Activated CD4-positive, alpha-beta memory T cell treated with anti-CD3 and anti-CD28 coated beads for 36 hours (primary cell): ENCODE data around the gene SLCO4C1. TPM values are rescaled to one million over a fixed set of nuclear protein-coding genes. Genes with fewer than 3 reads are reported as not detected.

Experiments
- CTCF ChIA-PET: fragments of 350-600 bp; sonication (Branson Sonifier 250); formaldehyde crosslinking; loops from one replicate; lab custom pipeline; 2021; ENCODE audit warnings: antibody characterized with exemption, inconsistent platforms; lab: Charles Lee
- POLR2A ChIA-PET: fragments of 350-600 bp; sonication (Branson Sonifier 250); formaldehyde crosslinking; loops from one replicate; lab custom pipeline; 2021; ENCODE audit warnings: antibody characterized with exemption; lab: Charles Lee
- DNase-seq: peaks from one replicate; pipeline ENCODE4 v3.0.0-alpha.2; 2020
- H3K27ac Mint-ChIP-seq: one replicate; pipeline ENCODE4 v1.8.0; 2021; ENCODE audit warnings: mixed read lengths
- H3K27me3 Mint-ChIP-seq: one replicate; pipeline ENCODE4 v1.8.0; 2021; ENCODE audit warnings: mixed read lengths
- H3K36me3 Mint-ChIP-seq: one replicate; pipeline ENCODE4 v1.8.0; 2021; ENCODE audit warnings: mixed read lengths
- H3K4me1 Mint-ChIP-seq: one replicate; pipeline ENCODE4 v1.8.0; 2021; ENCODE audit warnings: low read depth, mixed read lengths
- H3K4me3 Mint-ChIP-seq: one replicate; pipeline ENCODE4 v1.8.0; 2021; ENCODE audit warnings: mild to moderate bottlenecking, mixed read lengths
- H3K9me3 Mint-ChIP-seq: one replicate; pipeline ENCODE4 v1.8.0; 2021; ENCODE audit warnings: mixed read lengths
- intact Hi-C: fragments of 100-400 bp; cut with micrococcal nuclease; formaldehyde crosslinking; loops from one replicate; pipeline ENCODE4 v1.15.1; 2023
- total RNA-seq, 2 experiments: library from RNA; stranded (reverse); gene quantifications; one replicate each; pipeline ENCODE4 v1.2.3, GENCODE V29; 2021

The SLCO4C1 gene
- total RNA-seq, 2 experiments from 2014 or later = 0.31 to 0.38 TPM

- Mint-ChIP-seq H3K4me3 (no peak overlapping the region), H3K27me3 (no peaks in the 10 kb centered on the region), H3K4me1 (no peaks in the 10 kb centered on the region), H3K27ac (no peak overlapping the region), H3K9me3 (no peaks in the 10 kb centered on the region), H3K36me3 (no peaks in the 10 kb centered on the region)
- intact Hi-C loops = no loop called here
- POLR2A ChIA-PET = no interaction called here
- DNase-seq = no peak
- CTCF ChIA-PET = no interaction called here
Measured at GRCh38 chr5:102249381-102249780, 46.7 kb downstream of the SLCO4C1 start.

DNA sequence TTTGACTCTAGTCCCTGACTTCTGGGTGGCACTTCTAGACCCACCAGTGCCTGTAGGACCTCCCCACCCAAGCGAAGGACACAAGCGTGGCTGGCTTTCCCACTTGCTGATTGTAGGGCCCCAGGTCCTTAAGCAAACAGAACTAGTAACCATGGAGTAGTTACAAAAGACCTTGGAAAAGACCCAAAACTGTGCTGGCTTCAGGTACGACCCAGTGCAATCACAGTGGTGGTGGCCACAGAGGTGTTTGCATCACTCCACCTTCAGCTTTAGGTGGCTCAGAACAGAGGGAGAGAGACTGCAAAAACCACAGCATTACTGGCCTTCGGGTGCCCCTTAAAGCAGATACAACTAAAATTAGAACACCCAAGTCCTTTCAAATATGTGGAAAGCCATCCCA lies 52.9 kb downstream of the SLCO4C1 start:
- DNase-seq = no peak
- ChIA-PET POLR2A (no interaction called here), CTCF (no interaction called here)
- Mint-ChIP-seq H3K27me3 (no peaks in the 10 kb centered on the region), H3K36me3 (no peaks in the 10 kb centered on the region), H3K9me3 (no peaks in the 10 kb centered on the region), H3K27ac (no peak overlapping the region), H3K4me1 (no peaks in the 10 kb centered on the region), H3K4me3 (no peak overlapping the region)
- intact Hi-C loops = no loop called here

- H3K27me3 Mint-ChIP-seq = no peaks in the 10 kb centered on the region
- H3K4me1 Mint-ChIP-seq = no peaks in the 10 kb centered on the region
- no peak overlapping the region for H3K27ac Mint-ChIP-seq
- no peak for DNase-seq
- intact Hi-C loops = no loop called here
- CTCF ChIA-PET = no interaction called here
- POLR2A ChIA-PET = no interaction called here
- no peak overlapping the region for H3K4me3 Mint-ChIP-seq
- no peaks in the 10 kb centered on the region for H3K9me3 Mint-ChIP-seq
- H3K36me3 Mint-ChIP-seq = no peaks in the 10 kb centered on the region
Measured at GRCh38 chr5:102241809-102242421, 54.2 kb downstream of the SLCO4C1 start.

DNA sequence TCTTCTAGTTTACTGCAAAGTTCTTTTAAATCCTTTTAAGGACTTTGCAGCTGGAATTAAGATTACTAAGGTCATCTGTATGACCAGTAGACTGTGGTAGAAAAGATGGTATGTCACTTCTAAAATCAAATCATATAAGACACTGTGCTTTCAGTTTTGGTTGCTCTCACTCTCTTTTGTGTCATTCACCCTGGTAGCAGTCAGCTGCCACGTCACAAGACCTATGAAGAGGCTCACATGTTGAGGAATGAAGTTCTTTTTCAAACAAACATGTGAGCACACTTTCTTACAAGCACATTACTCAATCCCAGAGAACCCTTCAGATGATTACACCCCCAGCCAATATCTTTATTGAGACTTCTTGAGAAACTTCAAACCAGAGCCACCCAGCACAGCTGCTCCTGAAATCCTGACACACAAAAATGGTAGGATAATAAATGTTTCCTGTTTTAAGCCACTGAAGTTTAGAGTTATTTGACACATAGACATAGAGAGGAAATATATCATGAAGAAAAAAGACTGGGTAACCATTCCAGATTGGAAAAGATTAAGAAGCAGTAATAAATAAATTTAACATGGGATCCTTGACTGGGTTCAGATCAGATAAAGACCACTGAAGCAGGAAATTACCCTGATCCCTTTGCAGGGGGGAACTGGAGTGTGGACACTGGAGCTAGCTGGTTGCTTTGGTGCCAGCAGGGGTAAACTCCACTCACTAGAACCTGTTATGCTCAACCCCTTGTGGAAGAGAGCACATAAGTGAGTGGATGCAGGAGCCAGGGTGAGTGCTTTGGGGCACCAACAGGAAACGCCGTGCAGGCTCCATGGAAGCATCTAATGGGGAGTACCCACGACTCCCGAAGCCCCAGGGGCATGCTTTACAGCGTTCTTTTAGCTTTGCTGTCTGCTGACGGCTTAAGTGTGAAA lies 64.1 kb downstream of the SLCO4C1 start:
- no peaks in the 10 kb centered on the region for H3K36me3 Mint-ChIP-seq
- peak; percentile 15 for DNase-seq
- H3K27ac Mint-ChIP-seq = no peak overlapping the region
- no peaks in the 10 kb centered on the region for H3K9me3 Mint-ChIP-seq
- intact Hi-C loops = no loop called here
- CTCF ChIA-PET = interaction anchor here (0.6 to 1.4 kb wide), 2 partner anchors 11 to 254 kb away, joined by 4 read pairs; no protein-coding TSS in a partner anchor
- H3K4me3 Mint-ChIP-seq = no peak overlapping the region
- H3K27me3 Mint-ChIP-seq = no peaks in the 10 kb centered on the region
- POLR2A ChIA-PET = no interaction called here
- H3K4me1 Mint-ChIP-seq = peaks cover 9% of the 10 kb centered on the region

GRCh38 chr5:102229685-102230084 lies 66.4 kb downstream of the SLCO4C1 start:
- Mint-ChIP-seq H3K4me1 (peaks cover 9% of the 10 kb centered on the region), H3K9me3 (no peaks in the 10 kb centered on the region), H3K27ac (no peak overlapping the region), H3K36me3 (no peaks in the 10 kb centered on the region), H3K4me3 (no peak overlapping the region), H3K27me3 (no peaks in the 10 kb centered on the region)
- DNase-seq = no peak
- intact Hi-C loops = no loop called here
- ChIA-PET CTCF (no interaction called here), POLR2A (no interaction called here)

DNA sequence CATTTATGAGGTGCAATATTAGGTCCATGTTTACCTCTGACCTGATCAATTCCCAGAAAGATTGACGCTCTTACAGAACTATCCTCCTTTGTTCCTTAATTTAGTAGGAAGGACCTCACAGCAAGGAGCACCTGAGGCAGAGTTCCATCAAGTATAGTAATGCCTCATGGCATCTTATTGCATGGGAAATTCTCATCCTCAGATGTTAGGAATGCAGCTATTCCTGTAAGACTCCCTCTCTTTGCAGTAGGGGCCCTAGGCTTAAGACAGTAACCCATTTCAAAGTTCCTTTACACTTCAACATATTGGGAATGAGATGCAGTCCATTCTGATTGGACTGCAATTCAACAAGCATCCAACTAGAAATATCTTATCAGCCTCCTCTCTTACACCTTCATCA lies 69.8 kb downstream of the SLCO4C1 start:
- POLR2A ChIA-PET = no interaction called here
- Mint-ChIP-seq H3K27ac (no peak overlapping the region), H3K27me3 (no peaks in the 10 kb centered on the region), H3K9me3 (no peaks in the 10 kb centered on the region), H3K4me1 (peaks cover 9% of the 10 kb centered on the region), H3K36me3 (no peaks in the 10 kb centered on the region), H3K4me3 (no peak overlapping the region)
- no peak for DNase-seq
- CTCF ChIA-PET = no interaction called here
- intact Hi-C loops = no loop called here

DNA sequence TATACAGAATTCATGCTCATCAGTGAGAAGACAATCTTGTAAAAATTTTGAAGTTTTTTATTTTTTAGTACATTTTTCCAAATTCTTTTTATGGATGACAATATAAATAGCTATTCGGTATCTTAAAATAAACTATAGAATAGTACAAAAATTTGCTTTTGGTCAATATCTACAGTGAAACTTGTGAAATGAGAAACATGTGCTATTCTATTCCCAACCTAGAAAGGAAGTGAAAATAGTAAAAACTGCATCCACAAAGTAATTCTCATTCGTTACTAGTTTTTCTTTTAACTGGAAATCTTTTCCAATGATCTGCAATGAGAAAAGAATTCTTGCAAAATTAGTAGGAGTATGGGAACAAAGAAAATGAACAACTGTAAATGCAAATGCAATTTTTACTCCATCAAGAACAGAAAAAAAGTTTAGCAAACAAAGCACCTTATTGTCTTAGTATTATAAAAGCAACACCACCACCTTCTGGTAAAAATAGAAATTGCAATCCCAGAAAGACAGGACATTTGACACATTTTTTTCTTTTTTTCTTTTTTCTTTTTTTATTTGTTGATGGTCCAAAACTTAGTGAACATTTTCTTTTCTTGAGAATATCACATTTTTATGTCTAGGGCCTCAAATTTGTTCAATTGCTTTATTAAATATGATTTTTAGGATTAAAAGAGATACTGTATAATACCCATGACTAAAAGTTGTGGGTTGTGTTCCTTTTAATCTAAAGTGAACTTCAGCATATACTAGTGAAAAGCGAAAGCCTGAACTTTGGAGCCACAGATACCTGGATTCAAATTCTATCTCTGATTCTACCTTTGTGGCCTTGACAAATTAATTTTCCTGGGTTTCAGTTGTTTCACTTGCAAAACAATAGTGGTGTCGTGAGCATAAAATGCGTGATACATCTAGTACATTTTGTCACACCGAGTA lies 72.3 kb downstream of the SLCO4C1 start:
- Mint-ChIP-seq H3K9me3 (no peaks in the 10 kb centered on the region), H3K4me3 (no peak overlapping the region), H3K27ac (no peak overlapping the region), H3K36me3 (no peaks in the 10 kb centered on the region), H3K27me3 (no peaks in the 10 kb centered on the region), H3K4me1 (no peaks in the 10 kb centered on the region)
- intact Hi-C loops = loop anchor here (1.0 kb wide), 1 partner anchor 282 kb away; no protein-coding TSS in a partner anchor
- no peak for DNase-seq
- CTCF ChIA-PET = interaction anchor here (1.0 to 1.5 kb wide), 2 partner anchors 10 to 27 kb away, joined by 3 to 7 read pairs; no protein-coding TSS in a partner anchor
- POLR2A ChIA-PET = no interaction called here

DNA sequence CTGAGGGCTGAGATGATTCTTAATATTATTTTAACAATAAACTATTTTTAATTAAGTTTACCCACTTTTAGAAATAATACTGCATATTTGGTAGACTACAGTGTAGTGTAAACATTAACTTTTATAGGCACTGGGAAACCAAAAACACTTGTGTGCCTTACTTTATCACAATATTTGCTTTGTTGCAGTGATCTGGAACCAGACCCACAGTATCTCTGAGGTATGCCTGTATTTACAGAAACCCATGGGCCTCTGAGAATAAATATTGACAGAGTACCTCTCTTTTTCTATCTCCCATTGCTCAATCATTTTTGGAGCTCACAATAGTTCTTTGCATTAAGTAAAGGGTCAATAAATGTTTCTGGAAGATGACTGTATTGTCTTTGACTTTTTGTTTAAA lies 73.3 kb downstream of the SLCO4C1 start:
- Mint-ChIP-seq H3K4me3 (no peak overlapping the region), H3K27me3 (no peaks in the 10 kb centered on the region), H3K27ac (no peak overlapping the region), H3K36me3 (no peaks in the 10 kb centered on the region), H3K4me1 (no peaks in the 10 kb centered on the region), H3K9me3 (no peaks in the 10 kb centered on the region)
- POLR2A ChIA-PET = no interaction called here
- CTCF ChIA-PET = interaction anchor here (1.0 kb wide), 1 partner anchor 26 kb away, joined by 3 read pairs; no protein-coding TSS in a partner anchor
- intact Hi-C loops = loop anchor here (1.0 kb wide), 1 partner anchor 280 kb away; no protein-coding TSS in a partner anchor
- DNase-seq = no peak

GRCh38 chr5:102221949-102222348 lies 74.1 kb downstream of the SLCO4C1 start:
- ChIA-PET POLR2A (no interaction called here), CTCF (interaction anchor here (1.5 kb wide), 1 partner anchor 10 kb away, joined by 4 read pairs; no protein-coding TSS in a partner anchor)
- no peaks in the 10 kb centered on the region for H3K4me1 Mint-ChIP-seq
- H3K9me3 Mint-ChIP-seq = no peaks in the 10 kb centered on the region
- H3K4me3 Mint-ChIP-seq = no peak overlapping the region
- H3K27me3 Mint-ChIP-seq = no peaks in the 10 kb centered on the region
- no peaks in the 10 kb centered on the region for H3K36me3 Mint-ChIP-seq
- H3K27ac Mint-ChIP-seq = no peak overlapping the region
- intact Hi-C loops = no loop called here
- no peak for DNase-seq

DNA sequence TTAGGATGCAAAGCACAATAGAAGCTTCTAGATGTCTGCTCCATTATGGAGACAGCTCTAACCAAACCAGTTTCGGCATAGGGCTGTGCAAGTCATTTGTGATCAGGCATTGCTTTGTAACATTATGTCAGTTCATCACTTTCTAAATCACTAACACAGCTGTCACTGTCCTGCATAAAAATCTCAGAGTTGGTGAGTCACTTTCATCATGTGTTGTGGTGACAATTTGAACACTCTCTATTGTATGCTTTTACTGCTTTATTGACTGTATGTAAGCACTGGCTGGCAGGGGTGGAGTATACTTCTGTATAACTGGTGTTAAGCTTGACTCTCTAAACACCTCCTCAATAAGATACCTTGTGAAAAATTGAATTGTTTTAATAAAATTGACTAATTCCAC lies 77.9 kb downstream of the SLCO4C1 start:
- H3K36me3 Mint-ChIP-seq = no peaks in the 10 kb centered on the region
- intact Hi-C loops = no loop called here
- peaks cover 1% of the 10 kb centered on the region for H3K27me3 Mint-ChIP-seq
- DNase-seq = no peak
- POLR2A ChIA-PET = no interaction called here
- no peaks in the 10 kb centered on the region for H3K9me3 Mint-ChIP-seq
- H3K27ac Mint-ChIP-seq = no peak overlapping the region
- H3K4me3 Mint-ChIP-seq = no peak overlapping the region
- CTCF ChIA-PET = no interaction called here
- H3K4me1 Mint-ChIP-seq = no peaks in the 10 kb centered on the region

DNA sequence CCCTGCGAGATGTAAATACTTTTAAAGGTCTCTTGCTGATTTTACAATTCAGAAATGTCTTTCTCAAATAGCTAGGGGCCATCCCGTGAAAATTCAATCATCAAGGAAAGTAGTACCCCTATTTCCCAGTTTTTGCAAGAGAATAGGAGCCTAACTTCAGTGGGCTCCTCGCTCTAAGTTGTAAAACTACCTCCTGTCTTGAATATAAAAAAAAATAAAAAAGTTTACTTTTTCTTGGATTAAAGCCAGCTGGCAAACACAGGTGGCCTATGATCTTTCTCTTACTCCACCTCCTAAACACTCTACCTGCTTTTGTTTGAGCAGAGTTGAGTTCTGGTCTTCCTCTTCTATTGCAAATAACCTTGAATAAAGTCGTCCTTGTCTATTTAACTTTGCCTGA lies 79.4 kb downstream of the SLCO4C1 start:
- Mint-ChIP-seq H3K9me3 (no peaks in the 10 kb centered on the region), H3K27ac (no peak overlapping the region), H3K27me3 (peaks cover 1% of the 10 kb centered on the region), H3K36me3 (no peaks in the 10 kb centered on the region), H3K4me3 (no peak overlapping the region), H3K4me1 (no peaks in the 10 kb centered on the region)
- ChIA-PET CTCF (interaction anchor here (0.6 kb wide), 1 partner anchor 921 kb away, joined by 3 read pairs; no protein-coding TSS in a partner anchor), POLR2A (no interaction called here)
- no peak for DNase-seq
- intact Hi-C loops = no loop called here

GRCh38 chr5:102211165-102211564 lies 84.9 kb downstream of the SLCO4C1 start:
- peaks cover 1% of the 10 kb centered on the region for H3K27me3 Mint-ChIP-seq
- H3K4me3 Mint-ChIP-seq = no peak overlapping the region
- ChIA-PET POLR2A (no interaction called here), CTCF (no interaction called here)
- H3K9me3 Mint-ChIP-seq = no peaks in the 10 kb centered on the region
- intact Hi-C loops = no loop called here
- H3K36me3 Mint-ChIP-seq = no peaks in the 10 kb centered on the region
- H3K4me1 Mint-ChIP-seq = no peaks in the 10 kb centered on the region
- H3K27ac Mint-ChIP-seq = no peak overlapping the region
- DNase-seq = no peak
